ENCODE results near the gene SRRM1. TPM values are rescaled to one million over a fixed set of nuclear protein-coding genes. Genes with fewer than 3 reads are reported as not detected.

SRRM1 gene
- total RNA-seq, 6 donors from 2014 or later: 76.0 to 429 (median 100.0) TPM

GRCh38 chr1:24711329-24711728 is 68.2 kb downstream of the SRRM1 start:
- no peak for TF ChIP-seq CTCF (IDR thresholded peaks at IDR 0.05)
- TF ChIP-seq POLR2A (IDR thresholded peaks at IDR 0.05): no peak
- TF ChIP-seq EP300 (IDR thresholded peaks at IDR 0.05): no peak
- TF ChIP-seq POLR2AphosphoS5 (IDR thresholded peaks at IDR 0.05): no peak
- H3K4me1 ChIP-seq: peaks cover 8 to 12% (median 9%) of the 10 kb centered on the region in 4 donors
- no peaks in the 10 kb centered on the region for H3K27me3 ChIP-seq
- 98 to 100% methylated on average over 4 of the region's 4 CpGs for WGBS, 2 donors
- H3K9me3 ChIP-seq: no peaks in the 10 kb centered on the region
- ATAC-seq (ENCODE audit: low FRiP score in 2 of 2) (no peak), DNase-seq (no peak)
- no peaks in the 10 kb centered on the region for H3K36me3 ChIP-seq
- no peak overlapping the region for H3K27ac ChIP-seq
- H3K4me3 ChIP-seq: no peak overlapping the region

- 91 to 96% methylated on average over 4 of the region's 4 CpGs for WGBS, 2 donors
- Histone ChIP-seq H3K36me3 (no peaks in the 10 kb centered on the region), H3K4me1 (peaks cover 10 to 16% (median 13%) of the 10 kb centered on the region in 4 donors), H3K27ac (no peak overlapping the region), H3K27me3 (no peaks in the 10 kb centered on the region), H3K9me3 (no peaks in the 10 kb centered on the region), H3K4me3 (no peak overlapping the region)
- TF ChIP-seq POLR2AphosphoS5 (IDR thresholded peaks at IDR 0.05) (no peak), CTCF (IDR thresholded peaks at IDR 0.05) (no peak), POLR2A (IDR thresholded peaks at IDR 0.05) (no peak), EP300 (IDR thresholded peaks at IDR 0.05) (no peak)
- ATAC-seq (ENCODE audit: low FRiP score in 2 of 2) (no peak), DNase-seq (no peak)
Measured at GRCh38 chr1:24713176-24713575, 70.1 kb downstream of the SRRM1 start.

DNA sequence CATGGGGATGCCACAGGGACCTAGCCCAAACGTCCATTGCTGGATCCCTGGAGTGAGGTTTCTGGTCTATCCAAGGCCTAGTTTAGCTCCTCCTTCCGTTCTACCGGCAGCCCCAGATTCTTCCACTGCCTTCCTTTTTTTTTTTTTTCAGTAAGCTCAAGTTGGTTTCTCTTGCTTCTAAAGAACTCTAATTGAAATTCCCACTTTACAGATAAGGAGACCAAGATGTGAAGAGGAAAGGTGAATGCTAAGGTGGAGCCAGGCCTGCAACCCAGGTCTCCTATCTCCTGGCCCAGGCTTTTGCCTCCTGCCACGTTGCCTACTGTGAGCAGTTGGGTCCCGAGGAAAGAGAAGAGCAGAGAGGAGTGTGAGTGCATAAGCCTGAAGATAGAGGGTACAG is 70.6 kb downstream of the SRRM1 start:
- DNase-seq (no peak), ATAC-seq (ENCODE audit: low FRiP score in 2 of 2) (no peak)
- H3K4me3 ChIP-seq: no peak overlapping the region
- H3K27me3 ChIP-seq: no peaks in the 10 kb centered on the region
- H3K36me3 ChIP-seq: no peaks in the 10 kb centered on the region
- TF ChIP-seq CTCF (IDR thresholded peaks at IDR 0.05) (no peak), POLR2A (IDR thresholded peaks at IDR 0.05) (no peak), EP300 (IDR thresholded peaks at IDR 0.05) (no peak), POLR2AphosphoS5 (IDR thresholded peaks at IDR 0.05) (no peak)
- H3K4me1 ChIP-seq: peaks cover 16 to 21% (median 18%) of the 10 kb centered on the region in 4 donors
- 62 to 77% methylated on average over 5 of the region's 5 CpGs for WGBS, 2 donors
- H3K9me3 ChIP-seq: no peaks in the 10 kb centered on the region
- no peak overlapping the region for H3K27ac ChIP-seq

GRCh38 chr1:24714859-24715520 is 71.9 kb downstream of the SRRM1 start:
- TF ChIP-seq POLR2AphosphoS5 (IDR thresholded peaks at IDR 0.05): no peak
- TF ChIP-seq CTCF (IDR thresholded peaks at IDR 0.05): no peak
- no peak for TF ChIP-seq EP300 (IDR thresholded peaks at IDR 0.05)
- H3K36me3 ChIP-seq: no peaks in the 10 kb centered on the region
- H3K9me3 ChIP-seq: no peaks in the 10 kb centered on the region
- ATAC-seq (ENCODE audit: low FRiP score in 2 of 2) (no peak), DNase-seq (no peak)
- no peaks in the 10 kb centered on the region for H3K27me3 ChIP-seq
- 94 to 97% methylated on average over 3 to 8 of the region's 8 CpGs for WGBS, 2 donors
- no peak overlapping the region for H3K4me3 ChIP-seq
- H3K27ac ChIP-seq: no peak overlapping the region
- H3K4me1 ChIP-seq: peaks cover 18 to 30% (median 25%) of the 10 kb centered on the region in 4 donors

GRCh38 chr1:24715658-24716057 is 72.6 kb downstream of the SRRM1 start:
- Histone ChIP-seq H3K27ac (no peak overlapping the region), H3K4me3 (no peak overlapping the region), H3K27me3 (no peaks in the 10 kb centered on the region), H3K4me1 (peaks cover 20 to 31% (median 27%) of the 10 kb centered on the region in 4 donors), H3K9me3 (no peaks in the 10 kb centered on the region), H3K36me3 (no peaks in the 10 kb centered on the region)
- no peak for TF ChIP-seq EP300 (IDR thresholded peaks at IDR 0.05)
- TF ChIP-seq CTCF (IDR thresholded peaks at IDR 0.05): no peak
- no peak for ATAC-seq (ENCODE audit: low FRiP score in 2 of 2)
- WGBS, 2 donors: 99% methylated on average over 7 of the region's 7 CpGs
- no peak for DNase-seq

Data from upper lobe of left lung (tissue), 6 donors.